HCT116 (cell line): Measurements from ENCODE around the gene TSPYL6. TPM values are rescaled to one million over a fixed set of nuclear protein-coding genes. Genes with fewer than 3 reads are reported as not detected.

ENCODE experiments used
- ATAC-seq: fragments of 200-7000 bp; cut with Tn5 transposase; 2 replicates; pipeline ENCODE4 v1.9.1; 2020; ENCODE audit warnings: mild to moderate bottlenecking, moderate library complexity
- BruUV-seq: library from RNA; stranded (reverse); fragments of 400-500 nt; replicated peaks from 2 replicates; lab custom pipeline; 2021; lab: Mats Ljungman, UMichigan
- CTCF ChIA-PET: fragments of 300-600 bp; sonication (Branson Sonifier 250); formaldehyde crosslinking; loops from one replicate; lab custom pipeline; 2021; ENCODE audit warnings: antibody characterized with exemption; lab: Charles Lee
- POLR2A ChIA-PET: fragments of 300-600, 350-600 bp; sonication (Branson Sonifier 250); formaldehyde crosslinking; loops from one replicate; lab custom pipeline; 2021; ENCODE audit warnings: antibody characterized with exemption; lab: Charles Lee
- RAD21 ChIA-PET, 2 experiments: fragments of 300-600 bp; sonication (Branson Sonifier 250); formaldehyde crosslinking; loops; one replicate each; lab custom pipeline; 2023; ENCODE audit warnings: low total read pairs in 2 of 2; ENCODE audit not compliant: uncharacterized antibody in 2 of 2, unreplicated experiment in 2 of 2, low non-redundant PET in 1 of 2; lab: Charles Lee
- DNase-seq: peaks from one replicate; pipeline ENCODE4 v3.0.0-alpha.2; 2010; ENCODE audit warnings: low read depth, low spot score
- H2AFZ ChIP-seq: fragments of 200-600 bp; shearing (Covaris generic), sonication (generic); 2 replicates; pipeline ENCODE4 v1.6.1; 2017; ENCODE audit warnings: low read depth, mixed run types, mixed read lengths, antibody characterized with exemption, low read length; ENCODE audit not compliant: poor library complexity, severe bottlenecking
- H3K27ac ChIP-seq: 2 replicates; pipeline ENCODE4 v1.5.1; 2012; ENCODE audit warnings: low read depth, low read length
- H3K27me3 ChIP-seq: fragments of 200-600 bp; sonication (generic); 2 replicates; pipeline ENCODE4 v1.6.1; 2016; ENCODE audit warnings: mixed run types, low read length, mixed read lengths; ENCODE audit not compliant: insufficient read depth
- H3K36me3 ChIP-seq, 2 experiments: fragments of 200-500 bp in 1 of 2; fragments of 200-600 bp in 1 of 2; sonication (Bioruptor generic) in 1 of 2; sonication (generic) in 1 of 2; 2 replicates each; pipeline versions ENCODE4 v1.5.1 to v1.6.1; 2014 to 2016; ENCODE audit warnings: low read length in 2 of 2, inconsistent platforms in 1 of 2, mixed read lengths in 1 of 2, mixed run types in 1 of 2; ENCODE audit not compliant: insufficient read depth in 2 of 2, control insufficient read depth in 1 of 2
- H3K4me1 ChIP-seq, 2 experiments: fragments of 200-600 bp in 1 of 2; sonication (generic) in 1 of 2; 2 replicates each; pipeline versions ENCODE4 v1.5.1 to v1.6.1; 2012 to 2017; ENCODE audit warnings: low read length in 2 of 2, inconsistent platforms in 1 of 2, mild to moderate bottlenecking in 1 of 2, mixed read lengths in 1 of 2, mixed run types in 1 of 2, moderate library complexity in 1 of 2; ENCODE audit not compliant: insufficient read depth in 2 of 2, control insufficient read depth in 1 of 2
- H3K4me2 ChIP-seq: fragments of 200-600 bp; sonication (generic); 2 replicates; pipeline ENCODE4 v1.6.1; 2017; ENCODE audit warnings: mixed run types, low read length, mixed read lengths
- H3K4me3 ChIP-seq, 2 experiments: fragments of 200-600 bp in 1 of 2; sonication (generic) in 1 of 2; replicated peaks in 1 of 2; 2 replicates each; pipeline ENCODE4 v1.5.1; 2011 to 2016; ENCODE audit warnings: low read length in 2 of 2, control low read depth in 1 of 2, low read depth in 1 of 2, mild to moderate bottlenecking in 1 of 2, mixed read lengths in 1 of 2, mixed run types in 1 of 2
- H3K79me2 ChIP-seq: fragments of 200-600 bp; sonication (generic); 2 replicates; pipeline ENCODE4 v1.6.1; 2017; ENCODE audit warnings: mild to moderate bottlenecking, mixed run types, low read length, moderate library complexity, mixed read lengths; ENCODE audit not compliant: insufficient read depth
- H3K9ac ChIP-seq: fragments of 200-600 bp; sonication (generic); 2 replicates; pipeline ENCODE4 v1.6.1; 2016; ENCODE audit warnings: low read length, mixed read lengths
- H3K9me2 ChIP-seq: fragments of 200-600 bp; sonication (generic), shearing (Covaris generic); 2 replicates; pipeline ENCODE4 v1.6.1; 2017; ENCODE audit warnings: mixed run types, mild to moderate bottlenecking, moderate library complexity; ENCODE audit not compliant: insufficient read depth
- H3K9me3 ChIP-seq, 2 experiments: fragments of 200-500 bp in 1 of 2; fragments of 200-600 bp in 1 of 2; sonication (Bioruptor generic) in 1 of 2; sonication (generic) in 1 of 2; 2 replicates each; pipeline ENCODE4 v1.6.1; 2014 to 2017; ENCODE audit warnings: low read length in 2 of 2, mixed read lengths in 2 of 2, inconsistent platforms in 1 of 2, low read depth in 1 of 2, mild to moderate bottlenecking in 1 of 2, mixed run types in 1 of 2, moderate library complexity in 1 of 2; ENCODE audit not compliant: control insufficient read depth in 1 of 2, insufficient read depth in 1 of 2
- H4K20me1 ChIP-seq: fragments of 200-600 bp; sonication (generic), shearing (Covaris generic); 2 replicates; pipeline ENCODE4 v1.6.1; 2017; ENCODE audit warnings: mixed run types, mild to moderate bottlenecking, moderate library complexity; ENCODE audit not compliant: insufficient read depth
- CBX3 ChIP-seq: IDR thresholded peaks from 2 replicates; pipeline ENCODE4 v1.6.1; 2012; ENCODE audit warnings: low read depth
- CTCF ChIP-seq, 3 experiments: fragments of 200-600 bp in 1 of 3; sonication (generic) in 1 of 3; IDR thresholded peaks in 2 of 3; conservative IDR thresholded peaks in 1 of 3; 2 replicates each; pipeline ENCODE4 v1.5.1; 2012 to 2017; ENCODE audit warnings: low read depth in 2 of 3, low read length in 2 of 3, antibody characterized with exemption in 1 of 3, borderline replicate concordance in 1 of 3, control low read depth in 1 of 3, mild to moderate bottlenecking in 1 of 3, mixed read lengths in 1 of 3, mixed run types in 1 of 3, moderate library complexity in 1 of 3; ENCODE audit not compliant: insufficient read depth in 1 of 3
- ELF1 ChIP-seq: IDR thresholded peaks from 2 replicates; pipeline ENCODE4 v1.6.1; 2012; ENCODE audit warnings: low read depth, borderline replicate concordance
- EZH2 ChIP-seq: fragments of 200-600 bp; sonication (generic); IDR thresholded peaks from 2 replicates; pipeline ENCODE4 v1.6.1; 2017; ENCODE audit warnings: antibody characterized with exemption, mixed run types
- EZH2phosphoT487 ChIP-seq: fragments of 200-600 bp; IDR thresholded peaks from 2 replicates; pipeline ENCODE4 v1.6.1; 2018; ENCODE audit warnings: antibody characterized with exemption, borderline replicate concordance
- FOSL1 ChIP-seq: IDR thresholded peaks from 2 replicates; pipeline ENCODE4 v1.6.1; 2012; ENCODE audit warnings: low read depth
- POLR2A ChIP-seq: IDR thresholded peaks from 2 replicates; pipeline ENCODE4 v1.7.0; 2011; ENCODE audit warnings: borderline replicate concordance; ENCODE audit not compliant: insufficient read depth, insufficient read length; ENCODE audit errors: extremely low read depth
- POLR2AphosphoS5 ChIP-seq: IDR thresholded peaks from 2 replicates; pipeline ENCODE4 v1.6.1; 2011; ENCODE audit warnings: mild to moderate bottlenecking, low read depth, low read length, moderate library complexity
- SIN3A ChIP-seq: IDR thresholded peaks from 2 replicates; pipeline ENCODE4 v1.6.1; 2012; ENCODE audit warnings: low read depth
- SRF ChIP-seq: IDR thresholded peaks from 2 replicates; pipeline ENCODE4 v1.6.1; 2012; ENCODE audit warnings: low read depth
- YY1 ChIP-seq: IDR thresholded peaks from 2 replicates; pipeline ENCODE4 v1.6.1; 2011; ENCODE audit warnings: low read length, low read depth, moderate library complexity, mild to moderate bottlenecking; ENCODE audit not compliant: insufficient replicate concordance; ENCODE audit errors: extremely low read depth
- intact Hi-C: fragments of 100-400 bp; cut with micrococcal nuclease; formaldehyde crosslinking; loops from 2 replicates; pipeline ENCODE4 v1.10.0; 2022
- total RNA-seq: library from RNA; stranded (reverse); gene quantifications from one replicate; pipeline ENCODE4 v1.2.1, GENCODE V29; 2021; ENCODE audit not compliant: unreplicated experiment

TSPYL6 gene
- total RNA-seq, 1 experiment from 2014 or later, result not detected

DNA sequence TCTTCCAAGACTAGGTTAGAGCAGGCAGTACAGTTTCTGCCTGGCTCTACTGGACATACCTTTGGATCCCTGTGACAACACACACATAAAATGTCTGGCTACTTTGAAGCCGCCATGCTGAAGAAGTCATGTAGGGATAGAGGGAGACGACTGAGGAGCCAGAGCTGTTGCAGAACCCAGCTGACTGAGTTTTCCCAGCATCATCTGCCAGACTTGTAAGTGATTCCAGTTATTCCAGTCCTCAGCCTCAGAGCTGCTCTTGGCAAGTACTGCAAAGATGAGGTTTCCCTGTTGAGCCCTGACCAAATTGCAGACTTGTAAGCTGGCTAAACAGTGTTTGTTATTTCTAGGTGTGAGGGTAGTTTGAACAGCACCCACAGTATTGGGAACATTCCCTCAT lies 31.5 kb upstream of the TSPYL6 start (continued):
- TF ChIP-seq CTCF (IDR thresholded peaks at IDR 0.05 in 2 of 3, conservative IDR thresholded peaks at IDR 0.05 in 1 of 3; ENCODE audit: borderline replicate concordance in 1 of 3, insufficient read depth in 1 of 3, low read depth in 2 of 3, low read length in 2 of 3) (no peak), CBX3 (no peak), ELF1 (no peak)

GRCh38 chr2:54285451-54285850 lies 29.4 kb upstream of the TSPYL6 start:
- Histone ChIP-seq H3K9me3 (no peaks in the 10 kb centered on the region), H4K20me1 (0 out of 2 replicates have a peak, but pooled peaks cover 3% of the 10 kb centered on the region), H3K27me3 (no peaks in the 10 kb centered on the region), H3K4me3 (no peak overlapping the region), H3K79me2 (no peaks in the 10 kb centered on the region), H3K9me2 (no peaks in the 10 kb centered on the region), H2AFZ (no peak overlapping the region), H3K36me3 (no peaks in the 10 kb centered on the region), H3K4me2 (no peak overlapping the region), H3K27ac (no peak overlapping the region), H3K4me1 (no peaks in the 10 kb centered on the region), H3K9ac (no peak overlapping the region)
- ATAC-seq (no peak), DNase-seq (no peak)
- CTCF ChIA-PET, result no interaction called here
- no TSS peak for BruUV-seq
- POLR2A ChIA-PET, result no interaction called here
- intact Hi-C loops, result no loop called here
- RAD21 ChIA-PET, result no interaction called here
- TF ChIP-seq EZH2phosphoT487, result no peak
- TF ChIP-seq YY1, result no peak
- no peak for TF ChIP-seq FOSL1
- no peak for TF ChIP-seq SIN3A
- no peak for TF ChIP-seq EZH2
- no peak for TF ChIP-seq ELF1
- TF ChIP-seq POLR2AphosphoS5, result no peak
- TF ChIP-seq POLR2A, result no peak
- no peak for TF ChIP-seq SRF
